ENCODE measurements around the gene WIPI1.
A peak's percentile ranks its signal among the peaks of the same experiment; 100 is the strongest.
"Not testable (repeated sequence)": the region's sequence is repeated elsewhere in the genome, so short reads cannot be mapped to it uniquely, and the experiment has no call there.

WIPI1 gene

GRCh38 chr17:68457168-68457538, at the start of gene WIPI1:
TSS of gene WIPI1 (minus strand) at chr17:68457496. CDS start at chr17:68457421, 75 bp downstream.
- DNase-seq (ENCODE audit: low read depth, low spot score) = no peak
- no peak within 1 kb of the TSS for H3K9ac ChIP-seq (ENCODE audit: insufficient read length)
- H3K4me3 ChIP-seq = peak within 1 kb of the TSS; percentile 75
- H3K36me3 ChIP-seq (ENCODE audit: insufficient read depth, low read length) = no peaks in the 10 kb centered on the region
- no peaks in the 10 kb centered on the region for H3K9me3 ChIP-seq (ENCODE audit: low read depth, low read length)
- TF ChIP-seq FOXP2 (optimal IDR thresholded peaks at IDR 0.05; ENCODE audit: control extremely low read depth, extremely low read length, insufficient read depth) (no peak), POLR2AphosphoS5 (IDR thresholded peaks at IDR 0.05; ENCODE audit: borderline replicate concordance, low read depth, low read length) (no peak), EZH2 (IDR thresholded peaks at IDR 0.05) (no peak)
- no peak within 1 kb of the TSS for H3K27ac ChIP-seq

GRCh38 chr17:68505951-68506350, 48.7 kb upstream of the WIPI1 start:
- TF ChIP-seq EZH2 (IDR thresholded peaks at IDR 0.05) (no peak), POLR2AphosphoS5 (IDR thresholded peaks at IDR 0.05; ENCODE audit: borderline replicate concordance, low read depth, low read length) (no peak), FOXP2 (optimal IDR thresholded peaks at IDR 0.05; ENCODE audit: control extremely low read depth, extremely low read length, insufficient read depth) (no peak)
- no peak overlapping the region for H3K9ac ChIP-seq (ENCODE audit: insufficient read length)

GRCh38 chr17:68501074-68501473, 43.8 kb upstream of the WIPI1 start:
- TF ChIP-seq FOXP2 (optimal IDR thresholded peaks at IDR 0.05; ENCODE audit: control extremely low read depth, extremely low read length, insufficient read depth) = no peak
- TF ChIP-seq EZH2 (IDR thresholded peaks at IDR 0.05) = no peak
- no peak for TF ChIP-seq POLR2AphosphoS5 (IDR thresholded peaks at IDR 0.05; ENCODE audit: borderline replicate concordance, low read depth, low read length)
- H3K9me3 ChIP-seq (ENCODE audit: low read depth, low read length) = no peaks in the 10 kb centered on the region
- no peak overlapping the region for H3K27ac ChIP-seq
- H3K9ac ChIP-seq (ENCODE audit: insufficient read length) = no peak overlapping the region
- H3K36me3 ChIP-seq (ENCODE audit: insufficient read depth, low read length) = no peaks in the 10 kb centered on the region
- no peak for DNase-seq (ENCODE audit: low read depth, low spot score)
- H3K4me3 ChIP-seq = no peak overlapping the region

More at GRCh38 chr17:68505951-68506350, 48.7 kb upstream of the WIPI1 start:
- no peak for DNase-seq (ENCODE audit: low read depth, low spot score)
- H3K9me3 ChIP-seq (ENCODE audit: low read depth, low read length) = no peaks in the 10 kb centered on the region
- no peaks in the 10 kb centered on the region for H3K36me3 ChIP-seq (ENCODE audit: insufficient read depth, low read length)
- H3K4me3 ChIP-seq = no peak overlapping the region
- H3K27ac ChIP-seq = no peak overlapping the region

- no peak overlapping the region for H3K9ac ChIP-seq (ENCODE audit: insufficient read length)
- H3K4me3 ChIP-seq = no peak overlapping the region
- no peak for DNase-seq (ENCODE audit: low read depth, low spot score)
- no peaks in the 10 kb centered on the region for H3K36me3 ChIP-seq (ENCODE audit: insufficient read depth, low read length)
- H3K9me3 ChIP-seq (ENCODE audit: low read depth, low read length) = no peaks in the 10 kb centered on the region
- H3K27ac ChIP-seq = no peak overlapping the region
- TF ChIP-seq FOXP2 (optimal IDR thresholded peaks at IDR 0.05; ENCODE audit: control extremely low read depth, extremely low read length, insufficient read depth) (no peak), POLR2AphosphoS5 (IDR thresholded peaks at IDR 0.05; ENCODE audit: borderline replicate concordance, low read depth, low read length) (no peak), EZH2 (IDR thresholded peaks at IDR 0.05) (no peak)
Measured at GRCh38 chr17:68499587-68499986, 42.3 kb upstream of the WIPI1 start.

GRCh38 chr17:68498479-68499326, 41.4 kb upstream of the WIPI1 start:
- Histone ChIP-seq H3K4me3 (no peak overlapping the region), H3K27ac (no peak overlapping the region), H3K9ac (ENCODE audit: insufficient read length) (no peak overlapping the region), H3K36me3 (ENCODE audit: insufficient read depth, low read length) (no peaks in the 10 kb centered on the region), H3K9me3 (ENCODE audit: low read depth, low read length) (no peaks in the 10 kb centered on the region)
- TF ChIP-seq EZH2 (IDR thresholded peaks at IDR 0.05) (no peak), POLR2AphosphoS5 (IDR thresholded peaks at IDR 0.05; ENCODE audit: borderline replicate concordance, low read depth, low read length) (no peak), FOXP2 (optimal IDR thresholded peaks at IDR 0.05; ENCODE audit: control extremely low read depth, extremely low read length, insufficient read depth) (no peak)
- no peak for DNase-seq (ENCODE audit: low read depth, low spot score)

GRCh38 chr17:68497885-68498319, 40.6 kb upstream of the WIPI1 start:
- H3K9ac ChIP-seq (ENCODE audit: insufficient read length) = no peak overlapping the region
- H3K4me3 ChIP-seq = no peak overlapping the region

GRCh38 chr17:68495081-68495480, 37.8 kb upstream of the WIPI1 start:
- no peaks in the 10 kb centered on the region for H3K36me3 ChIP-seq (ENCODE audit: insufficient read depth, low read length)
- TF ChIP-seq FOXP2 (optimal IDR thresholded peaks at IDR 0.05; ENCODE audit: control extremely low read depth, extremely low read length, insufficient read depth) (no peak), POLR2AphosphoS5 (IDR thresholded peaks at IDR 0.05; ENCODE audit: borderline replicate concordance, low read depth, low read length) (no peak), EZH2 (IDR thresholded peaks at IDR 0.05) (no peak)
- H3K4me3 ChIP-seq = no peak overlapping the region
- H3K27ac ChIP-seq = no peak overlapping the region
- H3K9ac ChIP-seq (ENCODE audit: insufficient read length) = no peak overlapping the region
- H3K9me3 ChIP-seq (ENCODE audit: low read depth, low read length) = no peaks in the 10 kb centered on the region
- no peak for DNase-seq (ENCODE audit: low read depth, low spot score)

More at GRCh38 chr17:68497885-68498319, 40.6 kb upstream of the WIPI1 start:
- Histone ChIP-seq H3K27ac (no peak overlapping the region), H3K36me3 (ENCODE audit: insufficient read depth, low read length) (no peaks in the 10 kb centered on the region), H3K9me3 (ENCODE audit: low read depth, low read length) (no peaks in the 10 kb centered on the region)
- TF ChIP-seq POLR2AphosphoS5 (IDR thresholded peaks at IDR 0.05; ENCODE audit: borderline replicate concordance, low read depth, low read length) (no peak), FOXP2 (optimal IDR thresholded peaks at IDR 0.05; ENCODE audit: control extremely low read depth, extremely low read length, insufficient read depth) (no peak)
- DNase-seq (ENCODE audit: low read depth, low spot score) = no peak

GRCh38 chr17:68492394-68493054, 35.2 kb upstream of the WIPI1 start:
- H3K9me3 ChIP-seq (ENCODE audit: low read depth, low read length); H3K9ac ChIP-seq (ENCODE audit: insufficient read length); DNase-seq (ENCODE audit: low read depth, low spot score); H3K4me3 ChIP-seq; H3K36me3 ChIP-seq (ENCODE audit: insufficient read depth, low read length); H3K27ac ChIP-seq: not testable (repeated sequence)

Measured in SK-N-MC (cell line).